Occipital lobe (tissue), 2 donors: Measurements from ENCODE around the gene ULK2. TPM values are rescaled to one million over a fixed set of nuclear protein-coding genes. Genes with fewer than 3 reads are reported as not detected.
"Not testable (repeated sequence)": the region's sequence is repeated elsewhere in the genome, so short reads cannot be mapped to it uniquely, and the experiment has no call there.

Experiments
- DNase-seq: peaks from one replicate; lab custom pipeline; 2025; lab: John Stamatoyannopoulos, UW
- total RNA-seq: library from RNA; depleted of rRNA; stranded (reverse); fragments of >200 nt; gene quantifications from one replicate; pipeline ENCODE4 v1.2.3, GENCODE V29; 2014

The ULK2 gene
- 212 TPM for total RNA-seq

GRCh38 chr17:19867329-19868078 is at the start of gene ULK2:
ULK2 (minus strand) TSS chr17:19867936; CDS start chr17:19867417, 519 bp downstream.
- peak; percentile 61 for DNase-seq

GRCh38 chr17:19915245-19915978 is 47.7 kb upstream of the ULK2 start:
- no peak for DNase-seq

GRCh38 chr17:19911033-19911432 is 43.3 kb upstream of the ULK2 start:
- no peak for DNase-seq

- no peak for DNase-seq
These were observed 41.4 kb upstream of the ULK2 start for GRCh38 chr17:19909139-19909538.

- no peak for DNase-seq
These were observed 37.8 kb upstream of the ULK2 start for GRCh38 chr17:19905502-19905901.

GRCh38 chr17:19904924-19905323 is 37.2 kb upstream of the ULK2 start:
- no peak for DNase-seq

- no peak for DNase-seq
These were observed 36.7 kb upstream of the ULK2 start for GRCh38 chr17:19904412-19904811.

- DNase-seq: no peak
These were observed 33.1 kb upstream of the ULK2 start for GRCh38 chr17:19900809-19901208.

- no peak for DNase-seq
These were observed 30.2 kb upstream of the ULK2 start for GRCh38 chr17:19897903-19898302.

- no peak for DNase-seq
These were observed 29.5 kb upstream of the ULK2 start for GRCh38 chr17:19897090-19897837.

GRCh38 chr17:19896679-19897078 is 28.9 kb upstream of the ULK2 start:
- no peak for DNase-seq

GRCh38 chr17:19890554-19890953 is 22.8 kb upstream of the ULK2 start:
- DNase-seq: not testable (repeated sequence)

GRCh38 chr17:19890001-19890400 is 22.3 kb upstream of the ULK2 start:
- not testable (repeated sequence) for DNase-seq

GRCh38 chr17:19886116-19886515 is 18.4 kb upstream of the ULK2 start:
- no peak for DNase-seq

GRCh38 chr17:19883537-19884215 is 15.9 kb upstream of the ULK2 start:
- no peak for DNase-seq

GRCh38 chr17:19880393-19880792 is 12.7 kb upstream of the ULK2 start:
- no peak for DNase-seq

- no peak for DNase-seq
These were observed 9.7 kb upstream of the ULK2 start for GRCh38 chr17:19877364-19877945.

- DNase-seq: peak; percentile 16
These were observed 8.9 kb upstream of the ULK2 start for GRCh38 chr17:19876529-19877161.

GRCh38 chr17:19874256-19874655 is 6.5 kb upstream of the ULK2 start:
- no peak for DNase-seq

GRCh38 chr17:19873346-19873745 is 5.6 kb upstream of the ULK2 start:
- no peak for DNase-seq

GRCh38 chr17:19868079-19868395 is 301 bp upstream of the ULK2 start:
- peak; percentile 53 for DNase-seq
